Calu3 (cell line): ENCODE data around the gene SLC12A6. TPM values are rescaled to one million over a fixed set of nuclear protein-coding genes. Genes with fewer than 3 reads are reported as not detected.

Source experiments
- BruUV-seq: library from RNA; stranded (reverse); fragments of 400-500 nt; replicated peaks from 2 replicates; lab custom pipeline; 2021; lab: Mats Ljungman, UMichigan
- CTCF ChIA-PET: fragments of 300-600 bp; sonication (Branson Sonifier 250); formaldehyde crosslinking; loops from one replicate; lab custom pipeline; 2022; ENCODE audit warnings: antibody characterized with exemption; lab: Charles Lee
- DNase-seq: peaks from one replicate; pipeline ENCODE4 v3.0.0; 2022
- H3K27ac Mint-ChIP-seq: one replicate; pipeline ENCODE4 v1.8.0; 2022; ENCODE audit warnings: mixed read lengths; ENCODE audit not compliant: unreplicated experiment
- H3K27me3 Mint-ChIP-seq: one replicate; pipeline ENCODE4 v1.8.0; 2022; ENCODE audit warnings: mixed read lengths; ENCODE audit not compliant: unreplicated experiment
- H3K36me3 Mint-ChIP-seq: one replicate; pipeline ENCODE4 v1.8.0; 2022; ENCODE audit warnings: mild to moderate bottlenecking, moderate library complexity, mixed read lengths; ENCODE audit not compliant: insufficient read depth, unreplicated experiment
- H3K4me1 Mint-ChIP-seq: one replicate; pipeline ENCODE4 v1.8.0; 2022; ENCODE audit warnings: mild to moderate bottlenecking, low read depth, mixed read lengths; ENCODE audit not compliant: unreplicated experiment
- H3K4me3 Mint-ChIP-seq: one replicate; pipeline ENCODE4 v1.8.0; 2022; ENCODE audit warnings: mild to moderate bottlenecking, low read depth, moderate library complexity, mixed read lengths; ENCODE audit not compliant: unreplicated experiment
- H3K9me3 Mint-ChIP-seq: one replicate; pipeline ENCODE4 v1.8.0; 2022; ENCODE audit warnings: low read depth, mixed read lengths; ENCODE audit not compliant: unreplicated experiment
- intact Hi-C: fragments of 100-400 bp; cut with micrococcal nuclease; formaldehyde crosslinking; loops from one replicate; pipeline ENCODE4 v1.10.0; 2022; ENCODE audit not compliant: unreplicated experiment
- total RNA-seq: library from RNA; stranded (reverse); gene quantifications from 2 replicates; pipeline ENCODE4 v1.2.3, GENCODE V29; 2022
- TF ChIP-seq, protein P1 (sequence below): fragments of 200-600 bp; IDR thresholded peaks from one replicate; pipeline ENCODE4 v1.8.0; 2022; ENCODE audit warnings: antibody characterized with exemption; ENCODE audit not compliant: unreplicated experiment

SLC12A6 gene
- total RNA-seq, 1 experiment from 2014 or later = 3.8 TPM

DNA sequence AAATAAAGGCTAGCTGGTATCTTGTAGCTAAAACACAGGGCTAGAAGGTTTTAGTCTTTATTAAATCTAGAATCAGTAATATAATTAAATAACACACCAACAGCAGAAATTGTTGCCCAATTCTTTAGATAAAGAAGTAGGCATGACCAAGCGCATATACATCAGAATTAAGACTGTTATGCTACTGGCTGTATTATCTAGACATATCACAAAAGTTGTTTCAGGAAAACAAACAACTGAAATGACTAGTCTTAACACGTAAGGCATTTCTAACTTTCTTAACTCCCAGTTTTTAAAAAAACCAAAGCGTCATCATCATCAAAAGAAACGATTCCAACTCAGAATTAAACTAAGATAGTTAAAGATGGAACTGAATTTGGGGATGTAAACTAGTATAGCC lies 57.4 kb downstream of the SLC12A6 start:
- Mint-ChIP-seq H3K27me3 (no peaks in the 10 kb centered on the region), H3K9me3 (no peaks in the 10 kb centered on the region), H3K4me1 (no peaks in the 10 kb centered on the region), H3K4me3 (no peak overlapping the region), H3K27ac (no peak overlapping the region), H3K36me3 (no peaks in the 10 kb centered on the region)
- BruUV-seq = no TSS peak
- no peak for DNase-seq
- intact Hi-C loops = no loop called here
- CTCF ChIA-PET = no interaction called here
- TF ChIP-seq, protein P1, sequence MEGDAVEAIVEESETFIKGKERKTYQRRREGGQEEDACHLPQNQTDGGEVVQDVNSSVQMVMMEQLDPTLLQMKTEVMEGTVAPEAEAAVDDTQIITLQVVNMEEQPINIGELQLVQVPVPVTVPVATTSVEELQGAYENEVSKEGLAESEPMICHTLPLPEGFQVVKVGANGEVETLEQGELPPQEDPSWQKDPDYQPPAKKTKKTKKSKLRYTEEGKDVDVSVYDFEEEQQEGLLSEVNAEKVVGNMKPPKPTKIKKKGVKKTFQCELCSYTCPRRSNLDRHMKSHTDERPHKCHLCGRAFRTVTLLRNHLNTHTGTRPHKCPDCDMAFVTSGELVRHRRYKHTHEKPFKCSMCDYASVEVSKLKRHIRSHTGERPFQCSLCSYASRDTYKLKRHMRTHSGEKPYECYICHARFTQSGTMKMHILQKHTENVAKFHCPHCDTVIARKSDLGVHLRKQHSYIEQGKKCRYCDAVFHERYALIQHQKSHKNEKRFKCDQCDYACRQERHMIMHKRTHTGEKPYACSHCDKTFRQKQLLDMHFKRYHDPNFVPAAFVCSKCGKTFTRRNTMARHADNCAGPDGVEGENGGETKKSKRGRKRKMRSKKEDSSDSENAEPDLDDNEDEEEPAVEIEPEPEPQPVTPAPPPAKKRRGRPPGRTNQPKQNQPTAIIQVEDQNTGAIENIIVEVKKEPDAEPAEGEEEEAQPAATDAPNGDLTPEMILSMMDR = no peak

DNA sequence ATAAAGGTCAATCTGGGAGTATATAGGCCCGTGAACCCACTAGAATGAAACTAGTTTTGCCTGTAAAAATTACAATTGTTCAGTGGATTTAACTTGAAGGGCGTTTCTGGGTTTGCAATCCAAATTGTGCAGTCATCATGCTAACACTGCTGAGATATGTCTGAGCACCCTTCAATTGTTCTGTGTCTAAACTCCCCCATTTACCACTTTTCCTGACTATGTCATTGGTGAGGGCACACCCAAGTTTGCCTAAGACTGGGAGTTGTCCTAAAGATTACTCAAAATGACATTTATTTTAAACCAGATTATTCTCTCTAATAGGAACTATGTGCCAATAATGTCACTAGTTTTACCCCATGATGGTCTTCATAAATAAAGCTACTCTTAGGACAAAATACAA lies 58.2 kb downstream of the SLC12A6 start:
- no peak overlapping the region for H3K27ac Mint-ChIP-seq
- intact Hi-C loops = no loop called here
- no peak for DNase-seq

DNA sequence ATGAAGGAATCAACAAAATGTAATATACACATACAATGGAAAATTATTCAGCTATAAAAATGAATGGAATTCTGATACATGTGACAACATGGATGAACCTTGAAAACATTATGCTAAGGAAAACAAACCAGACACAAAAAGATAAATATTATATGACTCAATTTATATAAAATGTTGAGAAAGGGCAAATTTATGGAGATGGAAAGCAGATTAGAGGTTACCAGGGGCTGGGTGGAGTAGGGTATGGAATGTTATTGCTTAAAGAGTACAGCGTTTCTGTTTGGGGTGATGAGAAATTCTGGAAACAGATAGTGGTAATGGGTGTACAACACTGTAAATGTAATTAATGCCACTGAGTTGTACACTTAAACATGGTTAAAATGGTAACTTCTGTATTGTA lies 61.9 kb downstream of the SLC12A6 start:
- BruUV-seq = no TSS peak
- Mint-ChIP-seq H3K27me3 (no peaks in the 10 kb centered on the region), H3K4me3 (no peak overlapping the region), H3K4me1 (no peaks in the 10 kb centered on the region), H3K9me3 (no peaks in the 10 kb centered on the region), H3K36me3 (no peaks in the 10 kb centered on the region), H3K27ac (no peak overlapping the region)
- TF ChIP-seq, protein P1 = no peak
- intact Hi-C loops = no loop called here
- DNase-seq = no peak
- CTCF ChIA-PET = no interaction called here

More for the DNA sequence above, 58.2 kb downstream of the SLC12A6 start:
- no peaks in the 10 kb centered on the region for H3K36me3 Mint-ChIP-seq
- no peaks in the 10 kb centered on the region for H3K4me1 Mint-ChIP-seq
- H3K4me3 Mint-ChIP-seq = no peak overlapping the region
- CTCF ChIA-PET = no interaction called here
- TF ChIP-seq, protein P1 = no peak
- H3K27me3 Mint-ChIP-seq = no peaks in the 10 kb centered on the region
- BruUV-seq = no TSS peak
- no peaks in the 10 kb centered on the region for H3K9me3 Mint-ChIP-seq

DNA sequence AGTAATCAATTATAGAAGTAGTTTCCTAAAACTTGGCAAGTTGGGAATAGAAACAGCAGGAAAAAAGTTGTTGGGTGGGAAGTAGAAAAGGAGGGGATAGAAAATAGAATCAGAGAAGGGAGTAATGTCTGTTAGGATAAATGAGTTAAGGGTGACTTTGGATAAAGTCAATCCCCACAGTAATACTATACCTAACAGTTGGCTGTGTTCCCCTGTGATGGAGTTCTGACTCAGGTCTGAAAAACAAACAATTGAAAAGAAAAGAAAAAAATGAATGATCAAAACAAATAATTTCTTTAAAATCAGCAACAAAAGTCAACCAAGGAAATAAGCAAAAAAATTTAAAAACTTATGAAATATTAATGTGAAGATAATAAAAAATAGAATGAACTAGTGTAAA lies 62.4 kb downstream of the SLC12A6 start:
- Mint-ChIP-seq H3K27me3 (no peaks in the 10 kb centered on the region), H3K36me3 (no peaks in the 10 kb centered on the region), H3K27ac (no peak overlapping the region), H3K9me3 (no peaks in the 10 kb centered on the region), H3K4me1 (no peaks in the 10 kb centered on the region), H3K4me3 (no peak overlapping the region)
- intact Hi-C loops = no loop called here
- TF ChIP-seq, protein P1 = no peak
- DNase-seq = no peak
- CTCF ChIA-PET = no interaction called here
- BruUV-seq = no TSS peak
